ENCODE data around the gene HDAC4. TPM values are rescaled to one million over a fixed set of nuclear protein-coding genes. Genes with fewer than 3 reads are reported as not detected.

The HDAC4 gene
- total RNA-seq, 6 donors from 2014 or later, result 16.1 to 108 (median 45.0) TPM

DNA sequence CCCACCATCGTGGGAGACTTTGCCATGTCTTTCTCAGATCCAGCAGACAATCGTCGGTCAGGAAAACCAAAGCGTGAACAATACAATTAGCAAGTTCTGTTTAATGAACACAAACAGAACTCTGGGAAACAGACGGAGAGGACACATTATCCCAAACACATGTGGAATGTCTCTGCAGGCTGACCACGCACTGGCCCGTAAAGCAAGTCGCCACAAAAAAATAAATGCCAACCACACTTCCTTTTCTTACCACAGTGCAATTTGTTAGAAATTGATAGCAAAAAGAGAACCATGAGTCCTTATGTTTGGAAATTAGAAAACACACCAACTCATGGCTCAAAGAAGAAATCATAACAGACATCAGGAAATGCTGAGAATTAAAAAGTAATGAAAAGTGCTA is 342.1 kb downstream of the HDAC4 start:
- no peak overlapping the region for H3K27ac ChIP-seq
- no peaks in the 10 kb centered on the region for H3K27me3 ChIP-seq
- no peak overlapping the region for H3K4me3 ChIP-seq
- ATAC-seq (ENCODE audit: low FRiP score in 2 of 2) (no peak), DNase-seq (no peak)
- peaks cover 5 to 60% (median 21%) of the 10 kb centered on the region in 4 donors for H3K36me3 ChIP-seq
- H3K4me1 ChIP-seq, result peaks cover 0 to 3% (median 0%) of the 10 kb centered on the region in 4 donors
- peaks cover 0 to 5% (median 0%) of the 10 kb centered on the region in 4 donors for H3K9me3 ChIP-seq
- TF ChIP-seq, protein P1, sequence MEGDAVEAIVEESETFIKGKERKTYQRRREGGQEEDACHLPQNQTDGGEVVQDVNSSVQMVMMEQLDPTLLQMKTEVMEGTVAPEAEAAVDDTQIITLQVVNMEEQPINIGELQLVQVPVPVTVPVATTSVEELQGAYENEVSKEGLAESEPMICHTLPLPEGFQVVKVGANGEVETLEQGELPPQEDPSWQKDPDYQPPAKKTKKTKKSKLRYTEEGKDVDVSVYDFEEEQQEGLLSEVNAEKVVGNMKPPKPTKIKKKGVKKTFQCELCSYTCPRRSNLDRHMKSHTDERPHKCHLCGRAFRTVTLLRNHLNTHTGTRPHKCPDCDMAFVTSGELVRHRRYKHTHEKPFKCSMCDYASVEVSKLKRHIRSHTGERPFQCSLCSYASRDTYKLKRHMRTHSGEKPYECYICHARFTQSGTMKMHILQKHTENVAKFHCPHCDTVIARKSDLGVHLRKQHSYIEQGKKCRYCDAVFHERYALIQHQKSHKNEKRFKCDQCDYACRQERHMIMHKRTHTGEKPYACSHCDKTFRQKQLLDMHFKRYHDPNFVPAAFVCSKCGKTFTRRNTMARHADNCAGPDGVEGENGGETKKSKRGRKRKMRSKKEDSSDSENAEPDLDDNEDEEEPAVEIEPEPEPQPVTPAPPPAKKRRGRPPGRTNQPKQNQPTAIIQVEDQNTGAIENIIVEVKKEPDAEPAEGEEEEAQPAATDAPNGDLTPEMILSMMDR (IDR thresholded peaks at IDR 0.05), result no peak
- TF ChIP-seq EP300 (IDR thresholded peaks at IDR 0.05) (no peak), POLR2AphosphoS5 (IDR thresholded peaks at IDR 0.05) (no peak), POLR2A (IDR thresholded peaks at IDR 0.05) (no peak)
- 54 to 65% methylated on average over 8 of the region's 8 CpGs for WGBS, 2 donors

DNA sequence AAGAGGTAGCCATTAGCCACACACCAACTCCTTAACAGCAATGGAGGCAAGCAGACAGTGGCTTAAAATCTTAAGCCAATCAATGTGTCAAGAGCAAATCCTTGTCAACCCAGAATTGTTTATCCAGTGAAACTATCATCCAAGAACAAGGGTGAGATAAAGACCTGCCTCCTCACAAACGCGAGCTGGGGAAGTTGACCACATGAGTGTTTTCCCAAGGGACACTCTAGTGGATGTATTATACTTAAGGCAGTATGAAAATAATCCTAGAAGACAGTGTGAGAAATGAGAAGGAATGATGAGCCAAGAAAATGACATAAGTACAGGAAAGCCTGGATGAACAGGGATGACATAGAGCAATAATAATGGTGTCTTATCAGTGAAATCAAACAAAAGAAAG is 343.3 kb downstream of the HDAC4 start:
- TF ChIP-seq EP300 (IDR thresholded peaks at IDR 0.05) (no peak), POLR2AphosphoS5 (IDR thresholded peaks at IDR 0.05) (no peak), POLR2A (IDR thresholded peaks at IDR 0.05) (no peak)
- TF ChIP-seq, protein P1 (IDR thresholded peaks at IDR 0.05), result no peak
- ATAC-seq (ENCODE audit: low FRiP score in 2 of 2), result no peak
- Histone ChIP-seq H3K27me3 (no peaks in the 10 kb centered on the region), H3K27ac (no peak overlapping the region), H3K9me3 (peaks cover 0 to 5% (median 0%) of the 10 kb centered on the region in 4 donors), H3K4me3 (no peak overlapping the region), H3K36me3 (peaks cover 8 to 61% (median 30%) of the 10 kb centered on the region in 4 donors), H3K4me1 (peaks cover 0 to 3% (median 0%) of the 10 kb centered on the region in 4 donors)
- no peak for DNase-seq
- 59% methylated on average over 2 of the region's 2 CpGs for WGBS, 2 donors

DNA sequence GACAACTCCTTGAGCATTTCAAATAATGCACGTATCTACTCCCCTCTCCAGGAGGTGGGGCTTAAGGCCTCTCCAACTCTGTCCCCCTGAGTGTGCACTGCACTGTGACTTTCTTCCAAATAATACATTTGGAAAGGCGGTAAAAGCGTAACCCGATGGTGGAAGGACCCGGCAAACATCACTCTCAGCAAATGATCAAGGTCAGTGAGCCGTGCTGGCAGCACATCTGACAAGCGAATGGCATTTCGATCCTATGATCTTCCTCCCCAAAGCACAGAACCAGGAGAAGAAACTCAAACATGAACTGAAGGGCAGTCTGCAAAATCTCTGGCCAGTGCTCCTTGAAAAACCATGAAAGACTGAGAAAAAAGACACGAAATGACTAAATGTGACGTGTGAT is 344.2 kb downstream of the HDAC4 start:
- ATAC-seq (ENCODE audit: low FRiP score in 2 of 2) (no peak), DNase-seq (no peak)
- WGBS, 2 donors, result 94 to 99% methylated on average over 10 of the region's 10 CpGs
- Histone ChIP-seq H3K36me3 (peaks cover 11 to 59% (median 36%) of the 10 kb centered on the region in 4 donors), H3K27ac (no peak overlapping the region), H3K4me1 (peaks cover 0 to 3% (median 0%) of the 10 kb centered on the region in 4 donors), H3K4me3 (no peak overlapping the region), H3K27me3 (no peaks in the 10 kb centered on the region), H3K9me3 (peaks cover 0 to 5% (median 0%) of the 10 kb centered on the region in 4 donors)
- no peak for TF ChIP-seq EP300 (IDR thresholded peaks at IDR 0.05)
- no peak for TF ChIP-seq POLR2A (IDR thresholded peaks at IDR 0.05)

DNA sequence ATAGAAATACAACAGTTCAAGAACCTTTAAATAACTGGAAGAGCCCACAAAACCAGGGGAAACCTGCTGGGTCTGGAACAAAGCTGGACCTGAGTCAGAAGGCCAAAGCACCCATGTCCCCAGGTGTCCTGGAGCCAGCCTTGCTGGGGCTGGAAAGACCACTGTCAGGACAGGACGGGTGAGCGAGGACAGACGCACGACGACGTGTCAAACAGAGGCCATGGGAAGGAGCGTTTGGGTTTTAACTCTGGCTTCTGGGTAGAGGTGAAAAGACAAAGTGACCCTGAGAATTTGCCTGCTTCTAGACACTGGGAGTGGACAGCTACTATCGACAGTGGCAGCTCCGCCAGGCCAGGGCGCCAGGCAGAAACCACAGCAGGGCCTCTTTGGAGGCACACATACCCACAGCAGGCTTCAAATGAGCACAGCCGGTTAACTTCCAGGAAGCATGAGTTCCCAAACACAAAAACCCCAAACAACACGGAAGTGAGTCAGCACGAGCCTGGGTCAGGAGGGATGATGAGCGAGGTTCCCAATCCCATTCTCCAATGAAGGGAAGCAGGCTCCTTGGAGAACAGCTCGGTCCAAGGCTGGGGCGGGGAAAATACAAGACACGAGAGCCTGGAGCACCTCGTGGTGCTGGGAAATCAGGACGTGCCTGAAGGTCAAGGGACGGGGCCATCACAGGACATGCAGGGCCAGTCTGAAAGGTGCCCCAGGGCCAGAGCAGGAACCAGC is 344.9 kb downstream of the HDAC4 start:
- no peak for ATAC-seq (ENCODE audit: low FRiP score in 2 of 2)
- peaks cover 11 to 54% (median 33%) of the 10 kb centered on the region in 4 donors for H3K36me3 ChIP-seq
- TF ChIP-seq POLR2A (IDR thresholded peaks at IDR 0.05) (no peak), POLR2AphosphoS5 (IDR thresholded peaks at IDR 0.05) (no peak), EP300 (IDR thresholded peaks at IDR 0.05) (no peak)
- TF ChIP-seq, protein P1 (IDR thresholded peaks at IDR 0.05), result no peak

DNA sequence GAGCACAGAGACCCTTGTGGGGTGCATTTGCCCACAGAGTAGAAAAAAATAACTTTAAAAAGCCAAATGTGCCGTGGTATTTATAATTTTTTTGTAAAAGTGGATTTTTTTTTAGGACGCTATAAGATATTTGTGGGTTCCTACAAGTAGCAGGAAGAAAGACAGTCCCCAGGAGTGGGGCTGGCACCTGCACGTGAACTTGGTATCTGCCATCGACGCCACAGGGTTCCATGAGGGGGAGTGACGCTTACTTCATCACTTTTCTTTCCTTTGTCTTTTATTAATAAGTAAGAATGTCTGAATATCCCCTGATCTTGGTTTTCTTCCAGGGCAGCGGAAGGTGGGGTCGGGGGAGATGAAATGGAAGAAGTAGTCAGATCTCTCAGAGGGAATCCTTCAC is 345.9 kb downstream of the HDAC4 start:
- 95 to 96% methylated on average over 8 of the region's 8 CpGs for WGBS, 2 donors
- DNase-seq (no peak), ATAC-seq (ENCODE audit: low FRiP score in 2 of 2) (no peak)
- TF ChIP-seq POLR2A (IDR thresholded peaks at IDR 0.05) (no peak), POLR2AphosphoS5 (IDR thresholded peaks at IDR 0.05) (no peak), EP300 (IDR thresholded peaks at IDR 0.05) (no peak)
- TF ChIP-seq, protein P1 (IDR thresholded peaks at IDR 0.05), result no peak
- H3K4me1 ChIP-seq, result peaks cover 0 to 3% (median 0%) of the 10 kb centered on the region in 4 donors
- H3K36me3 ChIP-seq, result peaks cover 11 to 61% (median 32%) of the 10 kb centered on the region in 4 donors
- H3K27me3 ChIP-seq, result no peaks in the 10 kb centered on the region
- no peak overlapping the region for H3K4me3 ChIP-seq
- H3K27ac ChIP-seq, result no peak overlapping the region
- H3K9me3 ChIP-seq, result peaks cover 0 to 5% (median 0%) of the 10 kb centered on the region in 4 donors

More for the DNA sequence above, 344.9 kb downstream of the HDAC4 start:
- no peak for DNase-seq
- Histone ChIP-seq H3K4me3 (no peak overlapping the region), H3K9me3 (peaks cover 0 to 5% (median 0%) of the 10 kb centered on the region in 4 donors), H3K27ac (no peak overlapping the region), H3K4me1 (peaks cover 0 to 3% (median 0%) of the 10 kb centered on the region in 4 donors), H3K27me3 (no peaks in the 10 kb centered on the region)
- 92% methylated on average over 19 to 20 of the region's 20 CpGs for WGBS, 2 donors
